CD1c-positive myeloid dendritic cell (primary cell): ENCODE results near the gene ATP13A2.
"Not testable (repeated sequence)": the region's sequence is repeated elsewhere in the genome, so short reads cannot be mapped to it uniquely, and the experiment has no call there.

ENCODE experiments used
- DNase-seq: peaks from one replicate; pipeline ENCODE4 v3.0.0-alpha.2; 2016; ENCODE audit errors: extremely low spot score

The ATP13A2 gene

GRCh38 chr1:16978139-16978538, 33.6 kb downstream of the ATP13A2 start:
- no peak for DNase-seq

DNA sequence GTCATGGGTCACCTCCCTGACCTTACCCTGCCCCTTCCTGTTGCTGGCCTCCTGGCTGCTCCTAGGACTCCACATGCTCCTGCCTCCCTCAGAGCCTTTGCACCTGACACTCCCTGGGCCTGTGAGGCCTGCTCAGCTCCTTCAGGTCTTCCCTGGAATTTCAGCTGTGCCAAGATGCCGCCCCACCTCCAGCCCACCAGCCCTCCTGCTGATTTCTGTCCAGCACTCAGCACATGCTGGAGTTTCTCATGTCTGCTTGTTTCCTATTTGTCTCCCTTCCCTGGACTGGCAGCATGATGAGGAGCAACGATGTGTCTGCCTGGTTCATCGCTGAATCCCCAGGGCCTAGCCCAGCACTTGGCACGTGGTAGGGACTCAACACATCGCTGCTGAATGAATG, 34.4 kb downstream of the ATP13A2 start:
- no peak for DNase-seq

- DNase-seq: no peak
These were observed 34.8 kb downstream of the ATP13A2 start for GRCh38 chr1:16976966-16977365.

DNA sequence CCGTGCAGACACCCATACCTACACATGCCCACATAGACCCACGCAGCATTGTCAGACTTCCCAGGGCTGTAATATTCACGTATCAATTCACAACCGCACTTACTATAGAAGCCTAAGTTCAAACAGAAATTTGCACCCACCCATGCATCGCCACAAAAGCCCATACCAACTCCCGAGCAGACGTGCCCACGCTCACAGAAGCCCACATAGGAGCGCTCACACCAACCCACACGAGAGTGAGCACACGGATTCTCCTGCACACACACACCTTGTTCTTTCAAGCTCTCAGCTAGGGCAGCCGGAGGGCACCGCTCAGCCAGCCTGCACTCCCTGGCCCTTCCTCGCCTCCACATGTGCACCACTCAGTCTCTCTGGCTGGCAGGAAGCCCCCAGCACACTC, 35.9 kb downstream of the ATP13A2 start:
- DNase-seq: no peak

DNA sequence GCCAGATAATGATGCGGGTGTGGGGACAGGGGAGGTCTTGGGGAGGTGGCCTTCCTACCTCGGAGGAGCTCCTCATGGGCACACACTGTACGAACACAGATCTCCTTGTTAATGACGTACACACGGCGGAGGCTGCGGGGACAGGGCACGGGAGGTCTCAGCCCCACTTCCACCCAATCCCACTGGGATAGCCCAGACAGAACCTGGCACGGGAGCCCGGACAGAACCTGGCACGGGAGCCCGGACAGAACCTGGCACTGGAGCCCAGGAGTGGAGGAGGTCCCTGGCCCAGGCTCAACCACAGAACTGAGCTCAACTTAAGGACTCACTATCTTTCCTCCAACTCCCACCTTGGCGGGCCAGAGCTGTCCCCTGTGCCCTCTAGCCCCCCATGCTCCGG, 36.5 kb downstream of the ATP13A2 start:
- no peak for DNase-seq

DNA sequence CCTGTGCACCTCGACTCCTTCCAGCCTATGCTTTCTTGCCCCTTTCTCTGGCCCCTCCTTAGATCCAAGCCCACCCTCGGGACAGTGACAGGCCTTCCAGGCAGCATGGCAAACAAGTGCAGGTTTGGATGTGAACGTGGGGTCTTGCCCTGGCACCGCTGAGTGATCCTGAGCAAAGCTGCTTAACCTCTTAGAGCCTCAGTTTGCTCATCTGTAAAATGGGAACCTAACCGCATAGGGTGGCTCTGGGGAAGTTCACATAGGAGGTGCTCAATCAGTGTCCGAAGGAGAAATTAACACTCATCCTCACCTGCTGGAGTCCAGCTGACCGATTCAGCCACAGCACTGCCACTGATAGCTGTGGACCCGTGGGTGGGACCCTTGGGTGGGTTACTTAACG, 38.5 kb downstream of the ATP13A2 start:
- DNase-seq: no peak

DNA sequence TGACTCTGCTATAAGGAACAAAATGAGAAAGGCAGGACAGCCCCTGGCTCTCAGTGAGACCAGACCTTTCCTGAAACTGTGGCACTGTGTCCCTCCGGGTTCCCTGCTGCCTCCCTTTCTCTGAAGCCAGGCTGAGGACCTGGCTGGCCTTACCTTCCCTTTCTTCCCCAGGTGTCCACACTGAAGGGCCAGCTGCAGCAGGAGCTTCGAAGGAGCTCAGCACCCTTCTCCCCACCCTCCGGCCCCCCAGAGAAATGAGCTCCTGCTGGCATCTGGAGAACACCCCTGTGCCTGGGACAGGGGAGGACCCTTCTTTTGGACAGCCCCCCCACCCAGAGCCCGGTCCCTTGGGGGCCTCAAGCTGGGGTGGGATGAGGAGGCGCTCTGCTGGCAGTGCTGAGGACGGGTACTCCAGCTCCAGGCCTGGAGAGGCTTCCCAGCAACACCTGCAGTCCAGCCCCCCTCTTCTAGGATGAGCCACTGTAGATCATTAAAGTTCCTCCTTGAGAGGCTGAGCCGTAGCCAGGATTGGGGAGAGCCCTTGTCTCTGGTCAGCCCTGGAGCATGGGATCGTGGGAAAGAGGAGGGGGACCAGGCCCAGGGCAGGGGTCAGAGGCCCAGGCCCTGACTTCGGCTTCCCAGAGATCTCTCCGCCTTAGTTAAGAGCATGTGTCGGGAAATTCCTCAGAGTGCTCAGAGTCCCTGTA, 39.4 kb downstream of the ATP13A2 start:
- DNase-seq: no peak

- DNase-seq: no peak
These were observed 40.2 kb downstream of the ATP13A2 start for GRCh38 chr1:16971341-16972188.

DNA sequence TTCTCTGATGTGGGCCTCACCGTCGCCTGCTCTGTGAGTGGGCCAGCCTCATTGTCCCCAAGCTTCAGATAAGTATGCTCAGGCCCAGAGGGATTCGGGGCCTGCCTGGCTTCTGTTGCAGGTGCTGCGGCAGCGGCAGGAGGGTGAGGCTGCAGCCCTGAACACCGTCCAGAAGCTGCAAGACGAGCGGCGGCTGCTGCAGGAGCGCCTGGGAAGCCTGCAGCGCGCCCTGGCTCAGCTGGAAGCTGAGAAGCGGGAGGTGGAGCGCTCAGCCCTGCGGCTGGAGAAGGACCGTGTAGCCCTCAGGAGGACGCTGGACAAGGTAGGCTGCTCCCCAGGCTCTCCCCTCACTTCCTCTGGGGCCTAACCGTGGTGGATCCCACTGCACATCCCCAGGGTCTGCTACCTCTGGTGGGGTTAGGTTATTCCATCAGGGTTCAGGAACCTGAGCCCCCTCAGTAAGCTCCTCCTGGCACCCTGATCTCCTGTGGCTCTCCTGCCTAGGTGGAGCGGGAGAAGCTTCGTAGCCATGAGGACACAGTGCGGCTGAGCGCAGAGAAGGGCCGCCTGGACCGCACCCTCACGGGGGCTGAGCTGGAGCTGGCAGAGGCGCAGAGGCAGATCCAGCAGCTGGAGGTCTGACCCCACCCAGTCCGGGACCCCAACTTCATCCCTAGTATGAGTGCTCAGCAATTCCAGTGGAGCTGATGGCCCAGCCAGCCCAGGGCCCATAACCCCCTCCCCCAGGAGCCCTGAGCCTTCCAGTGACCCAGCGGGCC, 41.4 kb downstream of the ATP13A2 start:
- no peak for DNase-seq

DNA sequence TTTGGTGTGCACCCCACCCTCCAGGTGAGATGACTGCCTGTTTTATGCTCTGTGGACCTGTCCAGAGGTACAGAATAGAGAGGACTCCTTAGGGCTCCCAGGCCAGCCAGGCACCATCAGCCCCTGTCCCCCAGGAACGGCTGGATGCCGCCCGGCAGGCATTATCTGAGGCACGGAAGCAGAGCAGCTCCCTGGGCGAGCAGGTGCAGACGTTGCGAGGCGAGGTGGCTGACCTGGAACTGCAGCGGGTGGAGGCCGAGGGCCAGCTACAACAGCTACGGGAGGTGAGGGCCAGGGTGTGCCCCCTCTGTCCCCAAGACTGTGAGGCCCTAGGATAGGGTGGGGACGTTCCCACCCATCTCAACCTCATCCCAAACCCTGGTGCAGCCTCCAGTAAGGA, 42.1 kb downstream of the ATP13A2 start:
- no peak for DNase-seq

GRCh38 chr1:16969057-16969611, 42.6 kb downstream of the ATP13A2 start:
- DNase-seq: no peak

DNA sequence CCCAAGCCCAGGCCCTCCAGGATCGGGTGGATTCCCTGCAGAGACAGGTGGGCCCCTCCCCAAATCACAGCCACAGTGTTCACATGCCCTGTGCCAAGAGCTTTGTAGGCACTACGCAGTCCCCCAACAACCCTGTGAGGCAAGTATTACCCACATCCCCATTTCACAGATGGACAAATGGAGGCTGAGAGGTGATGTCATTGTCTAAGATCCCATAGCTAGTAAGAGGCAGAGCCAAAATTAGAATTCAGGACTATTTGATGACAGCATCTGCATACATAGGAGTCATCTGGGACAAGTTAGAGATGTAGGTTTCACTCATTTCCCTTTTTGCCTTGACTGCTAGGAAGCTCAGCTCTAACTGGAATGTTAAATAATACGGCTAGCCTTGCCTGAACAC, 43.4 kb downstream of the ATP13A2 start:
- DNase-seq: no peak

GRCh38 chr1:16967962-16968361, 43.8 kb downstream of the ATP13A2 start:
- DNase-seq: no peak

- DNase-seq: no peak
These were observed 44.6 kb downstream of the ATP13A2 start for GRCh38 chr1:16967095-16967575.

DNA sequence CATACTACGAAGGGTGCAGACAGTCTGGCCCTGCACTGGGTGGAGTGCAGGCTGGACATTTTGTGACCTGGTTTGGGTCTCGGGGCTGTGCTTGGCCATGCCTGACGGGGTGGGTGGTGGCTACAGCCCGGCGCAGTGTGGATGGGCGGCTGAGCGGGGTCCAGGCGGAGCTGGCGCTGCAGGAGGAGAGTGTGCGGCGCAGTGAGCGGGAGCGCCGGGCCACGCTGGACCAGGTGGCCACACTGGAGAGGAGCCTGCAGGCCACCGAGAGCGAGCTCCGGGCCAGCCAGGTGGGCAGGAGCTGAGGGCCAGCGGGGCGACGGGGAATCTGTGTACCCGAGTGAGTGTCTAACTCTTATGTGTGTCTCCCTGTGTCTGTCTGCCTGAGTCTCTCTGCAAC, 45.4 kb downstream of the ATP13A2 start:
- DNase-seq: no peak

DNA sequence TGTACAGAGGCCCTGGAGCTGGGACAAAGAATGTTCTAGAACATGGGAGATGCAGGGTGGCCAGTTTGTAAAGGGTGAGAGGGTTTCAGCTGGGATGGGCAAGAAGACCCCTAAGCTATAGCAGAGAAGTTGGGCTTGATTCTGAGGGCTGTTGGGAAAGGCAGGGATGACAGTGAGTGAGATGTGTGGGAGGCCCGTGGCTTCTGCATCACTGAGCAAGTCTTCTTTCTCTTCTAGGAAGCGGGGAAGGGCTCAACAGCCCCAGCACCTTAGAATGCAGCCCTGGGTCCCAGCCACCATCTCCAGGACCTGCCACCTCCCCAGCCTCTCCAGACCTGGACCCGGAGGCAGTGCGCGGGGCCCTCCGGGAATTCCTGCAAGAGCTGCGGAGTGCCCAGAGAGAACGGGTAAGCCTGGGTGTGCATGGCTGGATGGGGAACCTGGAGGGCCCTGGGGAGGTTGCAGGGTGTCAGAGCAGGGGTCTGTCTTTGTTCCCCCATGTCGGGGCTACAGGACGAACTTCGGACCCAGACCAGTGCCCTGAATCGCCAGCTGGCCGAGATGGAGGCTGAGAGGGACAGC, 46.2 kb downstream of the ATP13A2 start:
- no peak for DNase-seq

GRCh38 chr1:16964169-16964568, 47.6 kb downstream of the ATP13A2 start:
- DNase-seq: not testable (repeated sequence)

- no peak for DNase-seq
These were observed 50.2 kb downstream of the ATP13A2 start for GRCh38 chr1:16961297-16962133.

DNA sequence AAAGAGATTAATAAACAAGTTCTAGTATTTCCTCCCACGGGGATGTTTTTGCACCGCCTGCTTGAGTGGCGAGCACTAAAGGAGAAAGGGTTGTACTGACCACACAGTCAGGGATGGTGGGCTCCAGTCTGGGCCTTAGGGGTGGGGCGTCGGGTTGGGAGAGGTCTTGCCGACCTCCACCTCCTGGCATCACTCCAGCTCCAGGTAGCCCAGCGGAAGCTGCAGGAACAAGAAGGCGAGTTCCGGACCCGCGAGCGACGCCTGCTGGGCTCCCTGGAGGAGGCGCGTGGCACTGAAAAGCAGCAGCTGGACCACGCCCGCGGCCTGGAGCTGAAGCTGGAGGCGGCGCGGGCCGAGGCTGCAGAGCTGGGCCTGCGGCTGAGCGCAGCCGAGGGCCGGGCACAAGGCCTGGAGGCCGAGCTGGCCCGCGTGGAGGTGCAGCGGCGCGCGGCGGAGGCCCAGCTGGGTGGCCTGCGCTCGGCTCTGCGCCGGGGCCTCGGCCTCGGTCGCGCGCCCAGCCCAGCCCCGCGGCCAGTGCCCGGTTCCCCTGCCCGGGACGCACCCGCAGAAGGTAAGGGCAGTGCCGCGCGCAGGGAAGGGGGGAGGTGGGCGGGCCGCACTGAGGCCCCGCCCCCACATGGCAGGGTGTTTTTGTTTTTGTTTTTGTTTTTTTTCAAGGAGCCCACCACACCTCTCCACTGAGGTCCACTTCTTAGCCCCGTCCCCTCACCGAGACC, 51.0 kb downstream of the ATP13A2 start:
- peak; percentile 85 for DNase-seq

- DNase-seq: no peak
These were observed 53.3 kb downstream of the ATP13A2 start for GRCh38 chr1:16958475-16958874.
